Progenitor cell of endocrine pancreas (in vitro differentiated cells): Measurements from ENCODE around the gene PRSS38. TPM values are rescaled to one million over a fixed set of nuclear protein-coding genes. Genes with fewer than 3 reads are reported as not detected.

Source experiments
- DNase-seq: peaks from one replicate; pipeline ENCODE4 v3.0.0; 2021; ENCODE audit warnings: low spot score; ENCODE audit not compliant: unreplicated experiment
- H3K27ac Mint-ChIP-seq: 2 replicates; pipeline ENCODE4 v1.8.0; 2021; ENCODE audit warnings: mild to moderate bottlenecking, moderate library complexity, mixed read lengths
- H3K27me3 Mint-ChIP-seq: 2 replicates; pipeline ENCODE4 v1.8.0; 2021; ENCODE audit warnings: mixed read lengths
- H3K36me3 Mint-ChIP-seq: 2 replicates; pipeline ENCODE4 v1.8.0; 2022; ENCODE audit warnings: mixed read lengths; ENCODE audit not compliant: insufficient read depth
- H3K4me1 Mint-ChIP-seq: 2 replicates; pipeline ENCODE4 v1.8.0; 2021; ENCODE audit warnings: low read depth, mixed read lengths
- H3K4me3 Mint-ChIP-seq: 2 replicates; pipeline ENCODE4 v1.8.0; 2021; ENCODE audit warnings: low read depth, mild to moderate bottlenecking, moderate library complexity, mixed read lengths
- H3K9me3 Mint-ChIP-seq: 2 replicates; pipeline ENCODE4 v1.8.0; 2021; ENCODE audit warnings: low read depth, mixed read lengths
- CTCF ChIP-seq: fragments of 200-600 bp; sonication (generic); IDR thresholded peaks from one replicate; pipeline ENCODE4 v1.5.0; 2021; ENCODE audit warnings: antibody characterized with exemption, mild to moderate bottlenecking; ENCODE audit not compliant: unreplicated experiment
- total RNA-seq: library from RNA; stranded (reverse); gene quantifications from 2 replicates; pipeline ENCODE4 v1.2.1, GENCODE V29; 2021

Gene PRSS38
- total RNA-seq, 1 donor from 2014 or later = not detected

DNA sequence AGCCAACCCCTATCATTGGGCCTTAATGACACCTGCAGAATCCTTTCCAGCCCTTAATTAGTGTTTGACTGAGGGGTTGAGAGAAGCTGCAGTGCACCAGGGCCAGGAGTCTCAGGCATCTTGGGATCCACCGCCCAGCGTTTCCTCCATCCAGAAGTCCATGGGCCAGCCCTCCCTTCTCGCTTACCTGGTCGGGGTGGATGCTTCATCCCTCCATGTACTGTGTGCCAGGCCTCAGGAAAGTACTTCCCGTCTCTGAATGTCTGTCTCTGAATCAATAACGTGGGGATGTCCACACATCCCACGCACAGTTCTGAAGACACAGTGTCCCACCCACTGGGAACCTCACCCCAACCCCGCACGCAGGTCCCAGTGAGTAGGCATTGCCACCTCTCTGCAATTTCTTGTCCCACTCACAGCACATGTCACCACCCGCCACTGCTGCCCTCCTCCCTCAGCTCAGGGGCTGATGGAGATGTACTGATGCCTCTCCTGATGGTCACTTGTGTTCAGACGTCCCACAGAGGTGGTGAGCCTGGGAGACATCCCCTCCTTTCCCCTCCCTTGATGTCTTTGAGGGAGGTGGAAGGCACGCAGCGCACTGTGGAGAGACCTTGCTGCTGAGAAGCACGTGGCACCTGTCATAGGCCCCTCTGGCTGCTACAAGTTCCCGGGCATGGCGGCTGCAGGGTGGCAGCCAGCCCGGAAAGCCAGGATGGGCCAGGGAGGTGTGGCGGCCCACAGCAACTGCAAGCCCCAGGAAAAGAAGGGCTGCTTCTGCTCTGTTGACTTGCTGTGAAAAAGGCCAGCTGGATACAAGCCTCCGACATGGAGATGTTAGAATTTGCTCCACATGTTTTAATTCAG is 29.4 kb upstream of the PRSS38 start:
- DNase-seq = no peak
- Mint-ChIP-seq H3K27ac (no peak overlapping the region), H3K4me3 (peak overlapping the region; percentile 26), H3K36me3 (peaks cover 4% of the 10 kb centered on the region), H3K4me1 (peaks cover 5% of the 10 kb centered on the region), H3K9me3 (no peaks in the 10 kb centered on the region), H3K27me3 (peaks cover 50% of the 10 kb centered on the region)
- no peak for TF ChIP-seq CTCF

DNA sequence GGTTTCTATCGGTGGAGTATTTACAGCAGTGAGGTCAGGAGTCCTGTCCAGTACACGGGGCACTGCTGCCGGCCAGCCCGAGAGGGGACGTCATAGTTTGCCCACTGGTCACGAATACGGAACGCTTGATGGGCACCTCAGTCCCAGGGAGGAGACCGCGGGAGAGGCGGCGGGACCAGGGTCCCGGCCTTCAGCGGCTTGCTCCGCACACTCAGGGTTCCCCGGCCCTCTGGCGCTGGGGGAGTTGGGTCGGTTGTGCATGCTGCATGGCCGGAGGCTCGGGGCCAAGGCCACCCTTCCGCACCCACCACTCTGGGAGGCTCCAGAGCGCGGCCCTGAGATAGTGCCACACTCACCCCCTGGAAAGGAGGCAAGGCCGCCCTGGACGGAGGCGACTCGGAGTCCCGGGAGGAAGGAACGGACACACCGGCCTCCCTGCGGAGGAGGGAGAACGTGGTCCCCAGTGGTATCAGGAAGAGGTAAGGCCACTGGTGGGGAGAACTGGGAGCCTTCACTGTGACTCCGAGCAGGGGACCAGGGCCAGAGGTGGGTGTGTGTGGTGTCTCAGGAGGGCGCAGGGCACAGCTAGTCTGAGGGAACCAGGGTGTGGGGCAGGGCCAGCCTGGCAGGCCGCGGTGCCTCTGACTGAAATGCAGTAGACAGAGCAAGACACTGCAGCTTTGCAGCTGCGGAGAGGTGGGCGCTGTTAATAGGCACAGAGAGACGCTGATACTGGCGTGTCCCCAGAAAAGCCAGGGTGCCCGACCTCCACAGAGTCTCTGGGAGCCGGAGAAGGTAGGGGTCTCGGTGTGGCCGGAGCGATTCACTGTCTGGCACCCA is 28.6 kb upstream of the PRSS38 start:
- peaks cover 5% of the 10 kb centered on the region for H3K4me1 Mint-ChIP-seq
- TF ChIP-seq CTCF = no peak
- no peak for DNase-seq
- no peaks in the 10 kb centered on the region for H3K9me3 Mint-ChIP-seq
- H3K4me3 Mint-ChIP-seq = peak overlapping the region; percentile 75
- peaks cover 4% of the 10 kb centered on the region for H3K36me3 Mint-ChIP-seq
- H3K27me3 Mint-ChIP-seq = peaks cover 57% of the 10 kb centered on the region
- peak overlapping the region; percentile 45 for H3K27ac Mint-ChIP-seq

- Mint-ChIP-seq H3K9me3 (no peaks in the 10 kb centered on the region), H3K36me3 (peaks cover 4% of the 10 kb centered on the region), H3K4me1 (peaks cover 5% of the 10 kb centered on the region), H3K27me3 (peaks cover 61% of the 10 kb centered on the region), H3K4me3 (peak overlapping the region; percentile 75), H3K27ac (peak overlapping the region; percentile 45)
- peak; percentile 91 for DNase-seq
- no peak for TF ChIP-seq CTCF
These were observed 27.8 kb upstream of the PRSS38 start for GRCh38 chr1:227787513-227788270.

DNA sequence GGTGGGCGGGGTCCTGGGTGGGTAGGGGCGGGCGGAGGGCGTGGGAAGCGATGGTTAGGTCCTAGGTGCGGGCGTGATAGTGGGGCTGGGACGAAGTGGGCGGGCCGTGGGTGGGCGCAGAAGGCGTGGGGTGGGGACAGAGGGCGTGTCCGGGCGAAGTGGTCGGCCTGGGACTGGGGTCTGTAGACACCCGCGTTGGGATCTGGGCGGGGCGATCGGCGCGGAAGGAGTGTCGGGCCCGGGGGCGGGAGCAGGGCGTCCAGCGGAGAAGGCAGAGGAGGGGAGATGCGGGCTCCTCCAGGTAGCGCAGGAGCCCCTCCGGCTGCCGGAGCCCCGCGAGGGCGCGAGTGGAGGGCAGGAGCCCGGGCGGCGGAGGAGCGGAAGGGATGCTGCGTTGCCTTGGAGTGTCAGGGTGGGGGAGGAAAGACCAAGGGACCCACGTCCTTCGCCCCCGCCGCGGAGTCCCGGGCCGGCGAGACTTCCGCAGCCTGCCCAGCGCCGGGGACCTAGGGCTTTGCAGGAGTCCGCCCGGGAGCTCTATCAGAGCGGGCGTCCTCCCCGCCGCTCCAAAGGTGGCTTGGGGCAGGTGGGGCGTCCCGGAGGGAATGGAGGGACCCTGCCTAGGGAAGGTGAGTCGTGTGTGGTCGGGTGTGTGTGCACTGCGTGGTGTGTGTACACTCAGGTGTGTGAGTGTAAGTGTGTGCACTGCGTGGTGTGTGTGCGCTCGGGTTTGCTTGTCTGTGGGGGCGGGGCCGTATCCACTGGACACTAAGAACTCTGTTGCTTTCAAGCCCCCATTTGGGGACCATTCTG is 27.0 kb upstream of the PRSS38 start:
- peak overlapping the region; percentile 70 for H3K4me3 Mint-ChIP-seq
- H3K4me1 Mint-ChIP-seq = peaks cover 5% of the 10 kb centered on the region
- H3K9me3 Mint-ChIP-seq = no peaks in the 10 kb centered on the region
- peaks cover 2% of the 10 kb centered on the region for H3K36me3 Mint-ChIP-seq
- peaks cover 61% of the 10 kb centered on the region for H3K27me3 Mint-ChIP-seq
- no peak for TF ChIP-seq CTCF
- H3K27ac Mint-ChIP-seq = no peak overlapping the region
- peak; percentile 68 for DNase-seq
